ENCODE measurements around the gene SEMA6B. TPM values are rescaled to one million over a fixed set of nuclear protein-coding genes. Genes with fewer than 3 reads are reported as not detected.
"Not testable (repeated sequence)": the region's sequence is repeated elsewhere in the genome, so short reads cannot be mapped to it uniquely, and the experiment has no call there.

The SEMA6B gene
- polyA plus RNA-seq, 1 donor from 2014 or later, result 21.6 TPM

GRCh38 chr19:4543842-4544647 lies 15.4 kb downstream of the SEMA6B start:
- no peak overlapping the region for H3K4me3 ChIP-seq (ENCODE audit: low read length)
- H3K27me3 ChIP-seq (ENCODE audit: insufficient read depth, low read depth, low read length), result no peaks in the 10 kb centered on the region
- H4K20me1 ChIP-seq (ENCODE audit: insufficient read depth), result no peaks in the 10 kb centered on the region
- H3K27ac ChIP-seq (ENCODE audit: low read length), result no peak overlapping the region
- no peak overlapping the region for H3K4me2 ChIP-seq (ENCODE audit: low read length)
- no peak for TF ChIP-seq REST (IDR thresholded peaks at IDR 0.05; ENCODE audit: borderline replicate concordance)
- no peak for TF ChIP-seq EP300 (conservative IDR thresholded peaks at IDR 0.05; ENCODE audit: poor library complexity, severe bottlenecking)
- no peak for TF ChIP-seq EZH2 (IDR thresholded peaks at IDR 0.05; ENCODE audit: borderline replicate concordance, insufficient read depth, low read length, poor library complexity, severe bottlenecking)
- no peak for TF ChIP-seq SMC3 (conservative IDR thresholded peaks at IDR 0.05; ENCODE audit: poor library complexity)
- no peak for TF ChIP-seq POLR2AphosphoS5 (IDR thresholded peaks at IDR 0.05)
- no peak for TF ChIP-seq TAF1 (IDR thresholded peaks at IDR 0.05; ENCODE audit: low read depth)
- TF ChIP-seq MXI1 (conservative IDR thresholded peaks at IDR 0.05; ENCODE audit: poor library complexity, severe bottlenecking), result no peak
- TF ChIP-seq CTCF (IDR thresholded peaks at IDR 0.05; ENCODE audit: poor library complexity, severe bottlenecking), result no peak
- TF ChIP-seq RAD21 (conservative IDR thresholded peaks at IDR 0.05), result no peak
- no peaks in the 10 kb centered on the region for H3K36me3 ChIP-seq (ENCODE audit: insufficient read depth, low read length)
- no peaks in the 10 kb centered on the region for H3F3A ChIP-seq (ENCODE audit: insufficient read depth, low read length, poor library complexity, severe bottlenecking)
- H3K9me3 ChIP-seq (ENCODE audit: low read length), result no peaks in the 10 kb centered on the region
- no peak overlapping the region for H2AFZ ChIP-seq (ENCODE audit: low read depth, low read length)
- no peaks in the 10 kb centered on the region for H3K79me2 ChIP-seq (replicated peaks; ENCODE audit: insufficient read depth, low read length)
- H3K9me2 ChIP-seq (ENCODE audit: insufficient read depth, low read length), result no peaks in the 10 kb centered on the region
- H3K9ac ChIP-seq (ENCODE audit: low read length), result no peak overlapping the region

GRCh38 chr19:4542896-4543841 lies 16.3 kb downstream of the SEMA6B start:
- Histone ChIP-seq H3K4me2 (ENCODE audit: low read length) (no peak overlapping the region), H3K9ac (ENCODE audit: low read length) (no peak overlapping the region), H3K9me2 (ENCODE audit: insufficient read depth, low read length) (no peaks in the 10 kb centered on the region), H4K20me1 (ENCODE audit: insufficient read depth) (no peaks in the 10 kb centered on the region), H3K79me2 (replicated peaks; ENCODE audit: insufficient read depth, low read length) (no peaks in the 10 kb centered on the region), H3F3A (ENCODE audit: insufficient read depth, low read length, poor library complexity, severe bottlenecking) (no peaks in the 10 kb centered on the region), H3K4me3 (ENCODE audit: low read length) (no peak overlapping the region), H3K36me3 (ENCODE audit: insufficient read depth, low read length) (no peaks in the 10 kb centered on the region), H2AFZ (ENCODE audit: low read depth, low read length) (no peak overlapping the region), H3K9me3 (ENCODE audit: low read length) (no peaks in the 10 kb centered on the region), H3K27ac (ENCODE audit: low read length) (no peak overlapping the region), H3K27me3 (ENCODE audit: insufficient read depth, low read depth, low read length) (no peaks in the 10 kb centered on the region)
- TF ChIP-seq EZH2 (IDR thresholded peaks at IDR 0.05; ENCODE audit: borderline replicate concordance, insufficient read depth, low read length, poor library complexity, severe bottlenecking) (no peak), EP300 (conservative IDR thresholded peaks at IDR 0.05; ENCODE audit: poor library complexity, severe bottlenecking) (no peak), MXI1 (conservative IDR thresholded peaks at IDR 0.05; ENCODE audit: poor library complexity, severe bottlenecking) (no peak), CTCF (IDR thresholded peaks at IDR 0.05; ENCODE audit: poor library complexity, severe bottlenecking) (no peak)

- H3K27me3 ChIP-seq (ENCODE audit: insufficient read depth, low read depth, low read length); H4K20me1 ChIP-seq (ENCODE audit: insufficient read depth); H2AFZ ChIP-seq (ENCODE audit: low read depth, low read length); H3K27ac ChIP-seq (ENCODE audit: low read length); H3K9me3 ChIP-seq (ENCODE audit: low read length); H3K9me2 ChIP-seq (ENCODE audit: insufficient read depth, low read length); H3K9ac ChIP-seq (ENCODE audit: low read length); H3K79me2 ChIP-seq (replicated peaks; ENCODE audit: insufficient read depth, low read length); H3K4me3 ChIP-seq (ENCODE audit: low read length); H3F3A ChIP-seq (ENCODE audit: insufficient read depth, low read length, poor library complexity, severe bottlenecking); H3K4me2 ChIP-seq (ENCODE audit: low read length); H3K36me3 ChIP-seq (ENCODE audit: insufficient read depth, low read length): not testable (repeated sequence)
Measured at GRCh38 chr19:4541806-4542145, 17.7 kb downstream of the SEMA6B start.

All from neural cell (in vitro differentiated cells).